ENCODE data around the gene EYA2. TPM values are rescaled to one million over a fixed set of nuclear protein-coding genes. Genes with fewer than 3 reads are reported as not detected.

EYA2 gene
- total and polyA plus RNA-seq, 2 donors (not counting 1 experiment from before 2014, with no cell fraction given): 1.1 to 2.8 TPM

- Mint-ChIP-seq H3K9me3 (ENCODE audit: insufficient read depth) (peaks cover 5% of the 10 kb centered on the region), H3K4me3 (no peak overlapping the region), H3K27me3 (peaks cover 24% of the 10 kb centered on the region), H3K27ac (no peak overlapping the region), H3K4me1 (no peaks in the 10 kb centered on the region)
- Histone ChIP-seq H3K79me2 (ENCODE audit: control insufficient read depth, insufficient read depth, low read length) (no peaks in the 10 kb centered on the region), H3K27me3 (replicated peaks in 1 of 4; ENCODE audit: control extremely low read depth in 1 of 4, control insufficient read depth in 3 of 4, insufficient read depth in 4 of 4, low read length in 3 of 4) (no peaks in the 10 kb centered on the region), H3K27ac (ENCODE audit: low read length in 2 of 2) (no peak overlapping the region), H3K4me1 (ENCODE audit: control insufficient read depth in 2 of 2, insufficient read depth in 2 of 2, low read length in 2 of 2) (no peaks in the 10 kb centered on the region), H3K9ac (ENCODE audit: low read length) (no peak overlapping the region), H3K4me3 (ENCODE audit: control extremely low read depth in 1 of 5, extremely low read depth in 1 of 5, insufficient read depth in 1 of 5, low read depth in 2 of 5, low read length in 4 of 5) (no peak overlapping the region), H3K4me2 (replicated peaks; ENCODE audit: low read depth, low read length, poor library complexity, severe bottlenecking) (no peak overlapping the region), H2AFZ (ENCODE audit: insufficient read depth, low read depth, low read length, poor library complexity, severe bottlenecking) (no peak overlapping the region), H3K36me3 (replicated peaks in 1 of 2; ENCODE audit: control extremely low read depth in 1 of 2, control insufficient read depth in 1 of 2, extremely low read depth in 1 of 2, insufficient read depth in 2 of 2, low read length in 1 of 2) (no peaks in the 10 kb centered on the region), H4K20me1 (ENCODE audit: control insufficient read depth, insufficient read depth, low read length, poor library complexity, severe bottlenecking) (no peaks in the 10 kb centered on the region), H3K9me3 (ENCODE audit: control extremely low read depth in 1 of 3, control insufficient read depth in 2 of 3, insufficient read depth in 1 of 3, low read length in 2 of 3) (peaks cover 0 to 3% (median 0%) of the 10 kb centered on the region in 3 donors)
- CTCF ChIA-PET: no interaction called here
- ATAC-seq (ENCODE audit: low read depth): no peak
- intact Hi-C loops (cut with micrococcal nuclease): no loop called here
- no peak for DNase-seq
- 91% methylated on average over 17 of the region's 17 CpGs for WGBS (ENCODE audit: insufficient coverage)
- POLR2A ChIA-PET: no interaction called here
- TF ChIP-seq CTCF (IDR thresholded peaks at IDR 0.05) (no peak), EZH2 (IDR thresholded peaks at IDR 0.05; ENCODE audit: borderline replicate concordance, insufficient read depth, low read depth, low read length, poor library complexity, severe bottlenecking) (no peak)
Observed at GRCh38 chr20:46964618-46965455, 70.2 kb downstream of the EYA2 start.

GRCh38 chr20:46965477-46965876 is 70.8 kb downstream of the EYA2 start:
- no peaks in the 10 kb centered on the region for H3K4me1 ChIP-seq (ENCODE audit: control insufficient read depth in 2 of 2, insufficient read depth in 2 of 2, low read length in 2 of 2)
- H3K27me3 Mint-ChIP-seq: peaks cover 19% of the 10 kb centered on the region
- H3K4me1 Mint-ChIP-seq: no peaks in the 10 kb centered on the region
- peaks cover 0 to 3% (median 0%) of the 10 kb centered on the region in 3 donors for H3K9me3 ChIP-seq (ENCODE audit: control extremely low read depth in 1 of 3, control insufficient read depth in 2 of 3, insufficient read depth in 1 of 3, low read length in 2 of 3)
- H3K36me3 ChIP-seq (replicated peaks in 1 of 2; ENCODE audit: control extremely low read depth in 1 of 2, control insufficient read depth in 1 of 2, extremely low read depth in 1 of 2, insufficient read depth in 2 of 2, low read length in 1 of 2): no peaks in the 10 kb centered on the region
- no peak overlapping the region for H3K27ac ChIP-seq (ENCODE audit: low read length in 2 of 2)
- H3K4me2 ChIP-seq (replicated peaks; ENCODE audit: low read depth, low read length, poor library complexity, severe bottlenecking): no peak overlapping the region
- TF ChIP-seq CTCF (IDR thresholded peaks at IDR 0.05) (no peak), EZH2 (IDR thresholded peaks at IDR 0.05; ENCODE audit: borderline replicate concordance, insufficient read depth, low read depth, low read length, poor library complexity, severe bottlenecking) (no peak)
- H2AFZ ChIP-seq (ENCODE audit: insufficient read depth, low read depth, low read length, poor library complexity, severe bottlenecking): no peak overlapping the region
- POLR2A ChIA-PET: no interaction called here
- CTCF ChIA-PET: no interaction called here
- no peaks in the 10 kb centered on the region for H3K79me2 ChIP-seq (ENCODE audit: control insufficient read depth, insufficient read depth, low read length)
- H3K9me3 Mint-ChIP-seq (ENCODE audit: insufficient read depth): peaks cover 5% of the 10 kb centered on the region
- H3K4me3 ChIP-seq (ENCODE audit: control extremely low read depth in 1 of 5, extremely low read depth in 1 of 5, insufficient read depth in 1 of 5, low read depth in 2 of 5, low read length in 4 of 5): no peak overlapping the region
- no peak overlapping the region for H3K27ac Mint-ChIP-seq
- H3K4me3 Mint-ChIP-seq: no peak overlapping the region
- no peaks in the 10 kb centered on the region for H3K27me3 ChIP-seq (replicated peaks in 1 of 4; ENCODE audit: control extremely low read depth in 1 of 4, control insufficient read depth in 3 of 4, insufficient read depth in 4 of 4, low read length in 3 of 4)
- no peak overlapping the region for H3K9ac ChIP-seq (ENCODE audit: low read length)
- DNase-seq (no peak), ATAC-seq (ENCODE audit: low read depth) (no peak)
- H4K20me1 ChIP-seq (ENCODE audit: control insufficient read depth, insufficient read depth, low read length, poor library complexity, severe bottlenecking): no peaks in the 10 kb centered on the region
- 84% methylated on average over 14 of the region's 14 CpGs for WGBS (ENCODE audit: insufficient coverage)
- intact Hi-C loops (cut with micrococcal nuclease): no loop called here

Data from B cell (primary cell).